ENCODE measurements around the gene B4GALNT4. TPM values are rescaled to one million over a fixed set of nuclear protein-coding genes. Genes with fewer than 3 reads are reported as not detected.
A peak's percentile ranks its signal among the peaks of the same experiment; 100 is the strongest.

Gene B4GALNT4
- polyA plus RNA-seq, 1 experiment = 5.4 TPM

GRCh38 chr11:368414-369335 lies 624 bp upstream of the B4GALNT4 start:
- TF ChIP-seq CTCF (IDR thresholded peaks at IDR 0.05; ENCODE audit: insufficient read depth, low read depth, low read length) = no peak
- H3K27me3 ChIP-seq (ENCODE audit: control insufficient read depth, insufficient read depth, low read length) = peaks cover 30% of the 10 kb centered on the region
- ChIA-PET CTCF (interaction anchor here (0.8 to 3.3 kb wide), 9 partner anchors 19 to 127 kb away, joined by 3 to 10 read pairs (median 5); no protein-coding TSS in a partner anchor), POLR2A (interaction anchor here (0.9 kb wide), 1 partner anchor 60 kb away, joined by 3 read pairs; no protein-coding TSS in a partner anchor)
- H3K4me3 ChIP-seq (ENCODE audit: low read depth, low read length) = peak overlapping the region; percentile 35
- H3K36me3 ChIP-seq (ENCODE audit: control insufficient read depth, insufficient read depth, low read length) = 0 out of 2 replicates have a peak, but pooled peaks cover 2% of the 10 kb centered on the region
- DNase-seq (ENCODE audit: low read depth) = no peak

GRCh38 chr11:370070-370941 lies 1.0 kb downstream of the B4GALNT4 start:
- TF ChIP-seq CTCF (IDR thresholded peaks at IDR 0.05; ENCODE audit: insufficient read depth, low read depth, low read length) = no peak
- CTCF ChIA-PET = interaction anchor here (0.9 to 3.3 kb wide), 3 partner anchors 26 to 168 kb away, joined by 3 to 10 read pairs (median 4); no protein-coding TSS in a partner anchor
- Histone ChIP-seq H3K4me3 (ENCODE audit: low read depth, low read length) (peak overlapping the region; percentile 39), H3K27me3 (ENCODE audit: control insufficient read depth, insufficient read depth, low read length) (peaks cover 24% of the 10 kb centered on the region), H3K36me3 (ENCODE audit: control insufficient read depth, insufficient read depth, low read length) (0 out of 2 replicates have a peak, but pooled peaks cover 2% of the 10 kb centered on the region)
- POLR2A ChIA-PET = no interaction called here
- no peak for DNase-seq (ENCODE audit: low read depth)

- TF ChIP-seq CTCF (IDR thresholded peaks at IDR 0.05; ENCODE audit: insufficient read depth, low read depth, low read length) = no peak
- CTCF ChIA-PET = interaction anchor here (0.9 to 1.2 kb wide), 3 partner anchors 72 to 169 kb away, joined by 3 to 4 read pairs (median 3); partner anchors contain the start of gene IFITM5
- Histone ChIP-seq H3K36me3 (ENCODE audit: control insufficient read depth, insufficient read depth, low read length) (0 out of 2 replicates have a peak, but pooled peaks cover 2% of the 10 kb centered on the region), H3K27me3 (ENCODE audit: control insufficient read depth, insufficient read depth, low read length) (peaks cover 21% of the 10 kb centered on the region), H3K4me3 (ENCODE audit: low read depth, low read length) (no peak overlapping the region)
- no peak for DNase-seq (ENCODE audit: low read depth)
- POLR2A ChIA-PET = no interaction called here
Observed at GRCh38 chr11:371051-371450, 1.8 kb downstream of the B4GALNT4 start.

- peaks cover 18% of the 10 kb centered on the region for H3K27me3 ChIP-seq (ENCODE audit: control insufficient read depth, insufficient read depth, low read length)
- no peak for DNase-seq (ENCODE audit: low read depth)
- no peak overlapping the region for H3K4me3 ChIP-seq (ENCODE audit: low read depth, low read length)
- ChIA-PET CTCF (interaction anchor here (1.2 kb wide), 1 partner anchor 73 kb away, joined by 3 read pairs; the partner anchor contains the start of gene IFITM5), POLR2A (no interaction called here)
- 0 out of 2 replicates have a peak, but pooled peaks cover 2% of the 10 kb centered on the region for H3K36me3 ChIP-seq (ENCODE audit: control insufficient read depth, insufficient read depth, low read length)
- no peak for TF ChIP-seq CTCF (IDR thresholded peaks at IDR 0.05; ENCODE audit: insufficient read depth, low read depth, low read length)
Observed at GRCh38 chr11:371716-372590, 2.7 kb downstream of the B4GALNT4 start.
